NAMALWA (cell line): ENCODE results near the gene EIF2D.
A peak's percentile ranks its signal among the peaks of the same experiment; 100 is the strongest.
"Not testable (repeated sequence)": the region's sequence is repeated elsewhere in the genome, so short reads cannot be mapped to it uniquely, and the experiment has no call there.

Experiments used
- DNase-seq: peaks from one replicate; pipeline ENCODE4 v3.0.0-alpha.2; 2015; ENCODE audit warnings: low spot score

EIF2D gene

GRCh38 chr1:206586501-206587445 lies 25.5 kb downstream of the EIF2D start:
- no peak for DNase-seq

GRCh38 chr1:206584683-206585082 lies 27.6 kb downstream of the EIF2D start:
- no peak for DNase-seq

GRCh38 chr1:206583707-206584648 lies 28.3 kb downstream of the EIF2D start:
- DNase-seq = peak; percentile 77

- no peak for DNase-seq
Measured at GRCh38 chr1:206582971-206583706, 29.1 kb downstream of the EIF2D start.

- DNase-seq = no peak
Measured at GRCh38 chr1:206582537-206582936, 29.7 kb downstream of the EIF2D start.

GRCh38 chr1:206581571-206581981 lies 30.7 kb downstream of the EIF2D start:
- no peak for DNase-seq

- DNase-seq = not testable (repeated sequence)
Measured at GRCh38 chr1:206581114-206581497, 31.2 kb downstream of the EIF2D start.

GRCh38 chr1:206580438-206581113 lies 31.7 kb downstream of the EIF2D start:
- no peak for DNase-seq

GRCh38 chr1:206579747-206580437 lies 32.4 kb downstream of the EIF2D start:
- DNase-seq = peak; percentile 65

- no peak for DNase-seq
Measured at GRCh38 chr1:206578978-206579374, 33.3 kb downstream of the EIF2D start.

- no peak for DNase-seq
Measured at GRCh38 chr1:206578068-206578977, 33.9 kb downstream of the EIF2D start.

- DNase-seq = no peak
Measured at GRCh38 chr1:206577626-206578025, 34.6 kb downstream of the EIF2D start.

GRCh38 chr1:206575894-206576737 lies 36.1 kb downstream of the EIF2D start:
- DNase-seq = no peak

- no peak for DNase-seq
Measured at GRCh38 chr1:206575165-206575893, 36.9 kb downstream of the EIF2D start.

GRCh38 chr1:206573762-206574161 lies 38.5 kb downstream of the EIF2D start:
- no peak for DNase-seq

- DNase-seq = no peak
Measured at GRCh38 chr1:206573319-206573718, 38.9 kb downstream of the EIF2D start.

GRCh38 chr1:206572835-206573234 lies 39.4 kb downstream of the EIF2D start:
- no peak for DNase-seq

GRCh38 chr1:206570529-206570928 lies 41.7 kb downstream of the EIF2D start:
- no peak for DNase-seq
